GM18907 (cell line): ENCODE measurements around the gene CLEC5A.
A peak's percentile ranks its signal among the peaks of the same experiment; 100 is the strongest.
"Not testable (repeated sequence)": the region's sequence is repeated elsewhere in the genome, so short reads cannot be mapped to it uniquely, and the experiment has no call there.

ENCODE experiments used
- ATAC-seq: cut with Tn5 transposase; IDR thresholded peaks from one replicate; pipeline ENCODE4 v1.9.1; 2021; ENCODE audit warnings: mild to moderate bottlenecking, moderate library complexity; ENCODE audit not compliant: unreplicated experiment

Gene CLEC5A

DNA sequence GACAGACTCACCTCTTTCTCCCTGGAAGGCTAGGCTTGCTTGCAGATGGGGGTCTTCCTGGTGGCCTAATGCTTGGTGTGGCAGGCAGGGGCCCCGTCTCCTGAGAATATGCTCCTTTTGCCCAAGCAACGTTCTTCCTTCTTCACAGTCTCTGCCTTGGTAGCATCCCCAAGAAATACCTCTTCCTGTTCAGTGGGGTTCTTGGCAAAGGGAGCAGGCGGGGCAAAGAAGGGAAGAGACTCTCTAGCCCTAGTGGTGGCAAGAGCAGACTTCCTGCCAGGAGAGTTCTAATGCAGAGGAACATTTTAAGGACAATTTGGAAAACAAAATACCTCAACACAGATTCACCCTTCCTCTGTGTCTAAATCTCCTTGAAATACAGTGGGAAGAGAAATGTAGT lies at the start of gene CLEC5A:
Gene CLEC5A (minus strand): TSS at position 179 of the 400 bp plus-strand sequence. CDS start 682 bp downstream, outside the sequence.
- ATAC-seq = no peak

DNA sequence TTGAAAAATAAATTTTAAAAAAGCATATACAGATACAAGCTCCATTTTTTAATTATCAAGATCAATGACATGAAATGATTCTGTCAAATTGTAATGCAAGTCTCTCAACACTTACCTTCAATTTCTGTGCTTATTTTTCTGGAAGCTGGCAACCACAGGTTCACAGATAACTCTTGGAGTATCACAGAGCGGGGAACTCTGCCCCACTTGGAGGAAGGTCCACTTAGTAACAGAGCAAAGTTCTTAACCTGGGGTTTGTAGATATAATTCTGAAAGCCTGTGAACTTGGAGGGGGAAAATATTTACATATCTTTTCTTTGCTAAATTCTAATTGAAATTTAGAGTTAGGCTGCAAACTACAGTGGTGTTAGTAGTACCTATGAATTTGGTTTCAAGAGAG lies 46.6 kb upstream of the CLEC5A start:
- no peak for ATAC-seq

DNA sequence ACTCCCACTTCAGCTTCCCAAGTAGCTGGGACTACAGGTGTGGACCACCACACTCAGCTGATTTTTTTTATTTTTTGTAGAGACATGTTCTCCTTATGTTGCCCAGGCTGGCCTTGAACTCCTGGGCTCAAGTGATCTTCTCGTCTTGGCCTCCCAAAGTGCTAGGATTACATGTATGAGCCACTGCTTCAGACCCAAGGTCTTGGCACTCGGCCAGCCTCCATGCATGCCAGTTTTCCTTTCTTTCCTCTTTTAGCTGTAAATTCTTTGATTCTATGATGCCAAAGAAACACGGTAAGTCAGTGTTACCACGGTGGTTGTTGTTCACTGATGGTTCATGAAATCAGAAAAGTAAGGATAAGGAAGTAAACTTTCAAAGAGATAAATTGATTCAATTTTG lies 45.9 kb upstream of the CLEC5A start:
- no peak for ATAC-seq

DNA sequence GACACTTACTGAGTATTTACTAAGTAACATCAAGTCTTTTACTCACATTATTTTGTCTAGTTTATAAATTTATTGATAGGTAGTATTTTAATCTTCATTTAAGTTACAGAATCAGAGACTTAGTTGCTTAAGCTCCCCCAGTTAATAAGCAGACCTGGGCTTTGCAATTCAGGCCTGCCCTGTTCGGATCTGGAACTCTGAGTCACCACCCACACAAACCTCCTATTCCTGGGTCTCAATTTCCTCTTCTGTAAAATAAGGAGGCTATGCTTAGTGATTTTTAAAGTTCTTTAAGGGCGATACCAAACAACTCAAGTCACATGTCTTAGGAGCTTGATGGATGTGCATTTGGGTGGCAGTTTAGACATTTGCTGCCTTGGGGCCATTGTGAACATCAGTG lies 45.4 kb upstream of the CLEC5A start:
- ATAC-seq = no peak

DNA sequence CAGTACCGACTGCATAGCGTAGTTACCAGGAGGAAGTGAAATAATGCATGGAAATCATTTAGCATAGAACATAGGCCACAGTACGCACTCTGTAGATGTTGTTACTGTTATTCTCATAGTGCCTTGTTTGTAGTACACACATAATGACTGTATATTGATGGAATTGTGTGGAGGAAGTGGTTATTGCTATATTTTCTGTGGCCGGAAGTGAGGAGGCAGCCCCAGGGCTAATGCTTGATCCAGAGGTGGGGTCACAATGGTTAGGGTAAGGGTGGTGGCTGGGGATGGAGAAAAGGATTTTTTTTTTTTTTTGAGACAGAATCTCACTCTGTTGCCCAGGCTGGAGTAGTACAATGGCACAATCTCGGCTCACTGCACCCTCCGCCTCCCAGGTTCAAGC lies 44.4 kb upstream of the CLEC5A start:
- no peak for ATAC-seq

DNA sequence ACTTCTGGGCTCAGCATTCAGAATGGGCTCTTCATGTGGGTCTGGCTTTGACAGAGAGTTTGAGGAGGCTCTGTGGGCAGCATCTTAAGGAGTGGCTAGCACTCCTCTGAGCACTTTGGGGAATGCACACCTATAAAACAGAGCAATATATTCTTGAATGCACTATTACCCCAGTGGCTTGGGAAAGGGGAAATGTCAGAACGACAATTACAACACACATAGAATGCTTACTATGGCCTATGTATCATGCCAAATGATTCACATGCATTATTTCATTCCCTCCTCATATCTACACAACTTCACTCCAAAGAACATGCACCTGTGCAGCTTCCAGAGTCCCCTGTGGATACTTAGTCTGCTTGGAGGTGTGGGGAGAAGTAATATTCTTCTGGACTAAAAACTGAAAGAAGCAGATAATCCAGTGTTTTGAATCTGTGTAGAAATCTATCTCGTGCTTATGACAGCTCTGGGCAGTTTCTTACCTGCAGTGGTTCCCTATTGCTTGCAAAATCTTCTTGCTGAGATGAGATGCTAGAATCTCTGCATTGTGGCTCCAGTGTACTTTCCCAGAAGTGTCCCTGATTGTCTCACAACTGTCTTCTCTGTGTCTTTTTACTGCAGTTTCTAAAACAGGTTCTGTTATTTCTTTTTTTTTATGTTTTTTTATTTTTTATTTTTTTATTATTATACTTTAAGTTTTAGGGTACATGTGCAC lies 43.4 kb upstream of the CLEC5A start:
- no peak for ATAC-seq

DNA sequence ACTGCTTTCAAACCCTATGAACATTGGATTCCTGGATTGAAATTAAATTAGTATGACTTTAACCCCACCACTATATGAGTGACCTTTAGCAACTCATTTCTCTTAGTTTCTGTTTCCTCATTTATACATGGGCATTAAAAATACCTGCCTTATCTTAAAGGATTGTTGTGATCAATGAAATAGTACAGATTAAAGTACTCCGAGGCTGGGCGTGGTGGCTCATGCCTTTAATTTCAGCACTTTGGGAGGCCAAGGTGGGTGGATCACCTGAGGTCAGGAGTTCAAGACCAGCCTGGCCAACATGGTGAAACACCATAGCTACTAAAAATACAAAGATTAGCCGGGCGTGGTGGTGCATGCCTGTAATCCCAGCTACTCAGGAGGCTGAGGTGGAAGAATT lies 41.0 kb upstream of the CLEC5A start:
- ATAC-seq = not testable (repeated sequence)

DNA sequence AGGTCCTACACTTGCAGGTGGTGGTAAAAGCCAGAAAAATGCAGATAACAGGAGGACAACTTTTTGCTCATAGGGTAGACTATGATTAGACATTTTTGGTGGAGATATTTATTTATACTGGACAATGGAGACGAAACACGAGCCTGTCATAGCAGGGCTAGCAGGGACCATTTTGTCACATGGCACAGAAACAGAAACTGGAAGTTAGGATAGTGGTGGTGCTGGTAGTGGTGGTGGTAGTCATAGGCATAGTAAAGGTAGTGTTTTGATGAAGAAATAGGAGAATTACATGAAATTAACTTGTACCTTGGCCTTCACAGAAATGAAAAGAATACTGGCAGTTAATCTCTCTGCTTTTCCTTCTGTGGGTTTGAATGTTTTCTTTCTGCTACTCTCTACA lies 40.1 kb upstream of the CLEC5A start:
- ATAC-seq = no peak

DNA sequence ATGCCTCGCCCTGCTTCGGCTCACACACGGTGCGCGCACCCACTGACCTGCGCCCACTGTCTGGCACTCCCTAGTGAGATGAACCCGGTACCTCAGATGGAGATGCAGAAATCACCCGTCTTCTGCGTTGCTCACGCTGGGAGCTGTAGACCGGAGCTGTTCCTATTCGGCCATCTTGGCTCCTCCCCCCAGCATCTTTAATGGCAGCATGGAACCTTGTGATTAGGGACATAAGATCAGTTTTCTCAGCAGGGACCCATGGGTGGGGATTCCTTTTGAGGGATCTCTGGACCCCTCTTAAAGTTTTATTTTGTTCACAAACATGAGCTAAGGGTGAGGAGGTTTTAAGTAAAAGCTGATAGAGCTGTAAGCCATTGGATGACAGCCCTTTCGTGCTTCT lies 39.2 kb upstream of the CLEC5A start:
- ATAC-seq = not testable (repeated sequence)

DNA sequence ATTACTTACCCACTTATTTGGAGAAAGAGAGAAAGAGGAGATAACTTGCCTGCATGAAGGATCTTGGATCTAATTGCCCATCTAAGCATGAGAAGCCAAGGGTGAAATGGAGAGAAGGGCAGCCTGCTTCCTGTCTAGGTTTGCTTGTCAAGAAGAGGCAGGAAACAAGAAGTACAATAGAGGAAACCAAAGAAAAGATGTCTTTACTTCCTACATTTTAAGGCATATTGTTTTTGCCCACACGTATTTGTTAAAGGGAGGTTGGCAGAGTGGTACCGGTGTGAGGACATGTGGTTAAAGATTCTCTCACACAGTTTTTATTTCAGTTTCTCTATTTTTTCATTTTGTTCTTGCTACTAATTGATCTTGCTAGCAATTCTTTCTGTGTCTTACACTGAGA lies 32.8 kb upstream of the CLEC5A start:
- ATAC-seq = no peak

DNA sequence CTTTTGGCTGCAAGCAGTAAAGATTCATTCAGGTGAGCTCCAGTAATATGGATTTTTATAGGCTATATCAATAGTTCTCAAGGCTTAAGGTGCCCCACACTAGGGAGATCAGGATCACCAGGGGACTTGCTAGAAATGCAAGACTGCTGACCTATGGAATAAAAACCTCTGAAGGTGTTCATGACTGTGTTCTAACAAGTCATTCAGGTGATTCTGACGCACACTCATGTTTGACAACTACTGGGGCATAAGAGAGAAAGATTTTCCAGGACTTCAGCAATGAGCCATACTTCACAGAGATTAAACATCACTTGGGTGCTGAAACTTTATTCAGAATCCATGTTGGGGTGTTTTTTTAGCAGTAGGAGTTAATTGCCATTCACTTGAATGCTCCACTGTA lies 31.6 kb upstream of the CLEC5A start:
- ATAC-seq = no peak

DNA sequence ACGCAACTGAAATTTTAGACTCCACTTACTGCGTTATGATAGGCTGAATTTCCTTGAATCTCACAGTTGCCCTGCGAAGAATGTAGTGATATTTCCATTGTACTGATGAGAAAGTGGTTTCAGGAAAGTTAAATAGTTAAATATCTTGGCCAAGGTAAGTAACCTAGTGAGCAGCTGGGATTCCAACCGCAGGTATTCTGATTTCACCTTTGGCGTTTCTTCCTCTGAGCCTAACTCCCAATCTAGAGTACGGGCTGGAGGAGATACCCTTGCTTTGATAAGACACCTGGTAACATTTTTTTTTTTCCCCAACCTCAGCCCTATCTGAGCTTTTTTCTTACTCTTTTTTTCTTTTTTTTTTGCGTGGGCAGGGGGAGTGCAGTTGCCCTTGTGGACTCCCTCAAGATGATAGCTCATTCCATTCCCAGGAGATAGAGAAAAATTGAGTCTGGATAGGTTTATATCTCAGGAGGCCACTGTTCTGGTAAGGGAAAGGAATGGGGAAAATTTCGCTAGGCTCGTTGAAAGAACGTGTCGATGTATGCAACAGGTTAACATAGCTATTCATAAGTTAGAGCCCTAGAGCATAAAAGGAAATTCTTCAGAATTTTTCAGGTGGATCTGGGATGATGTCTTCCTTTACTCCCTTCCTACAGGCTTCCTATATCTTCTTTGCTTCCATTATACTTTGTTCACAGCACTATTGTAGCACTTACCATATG lies 29.9 kb upstream of the CLEC5A start:
- no peak for ATAC-seq

DNA sequence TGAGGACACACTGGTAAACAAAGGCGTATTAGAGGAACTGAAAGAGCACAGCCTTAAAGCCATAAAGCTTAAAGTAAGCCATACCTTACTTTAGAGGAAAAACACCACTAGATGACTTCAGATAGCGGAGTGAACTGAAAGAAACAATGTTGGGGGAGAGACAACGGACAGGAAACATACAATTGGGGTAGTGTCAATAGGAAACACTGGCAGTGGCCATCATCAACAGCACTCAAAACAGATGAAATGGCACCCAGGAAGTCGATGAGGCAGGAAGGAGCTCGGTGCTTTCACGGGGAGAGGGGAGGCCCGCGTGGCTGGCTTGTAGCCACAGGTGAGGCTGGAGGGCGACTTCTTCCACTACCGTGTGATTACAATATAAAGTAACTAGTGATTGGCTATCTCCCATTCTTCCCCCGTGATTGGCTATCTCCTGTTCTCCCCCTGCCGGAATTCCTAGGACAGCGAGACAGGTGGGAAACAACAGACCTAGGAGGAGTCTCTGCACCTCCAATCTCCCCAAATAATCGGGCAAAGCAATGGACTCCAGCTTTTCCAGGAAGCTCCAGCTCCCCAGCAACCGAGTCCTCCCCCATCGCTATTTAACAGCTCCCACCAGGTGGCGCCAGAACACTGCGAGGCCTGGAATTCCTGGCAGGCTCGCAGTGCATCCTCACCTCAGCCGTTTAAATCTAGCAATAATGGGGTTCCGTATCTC lies 29.2 kb upstream of the CLEC5A start:
- peak; percentile 81 for ATAC-seq

DNA sequence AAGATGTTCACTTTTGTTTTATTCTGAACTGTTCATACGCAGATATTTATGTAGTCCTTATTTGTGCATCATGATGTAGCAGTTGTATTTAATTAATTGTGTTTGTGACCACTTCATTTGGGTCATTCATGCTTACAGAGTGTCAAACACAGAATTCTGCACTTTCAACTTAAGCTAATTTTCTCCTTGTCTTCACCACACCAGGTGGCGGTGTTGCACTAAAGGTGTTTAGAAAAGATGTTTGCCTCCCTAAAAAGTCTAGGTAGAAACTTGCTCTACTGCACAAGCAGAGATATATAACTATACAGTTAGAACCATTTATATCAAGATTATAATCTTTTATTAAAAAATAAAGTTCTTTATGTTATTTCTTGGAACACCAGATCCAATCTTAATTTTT lies 28.1 kb upstream of the CLEC5A start:
- ATAC-seq = no peak

DNA sequence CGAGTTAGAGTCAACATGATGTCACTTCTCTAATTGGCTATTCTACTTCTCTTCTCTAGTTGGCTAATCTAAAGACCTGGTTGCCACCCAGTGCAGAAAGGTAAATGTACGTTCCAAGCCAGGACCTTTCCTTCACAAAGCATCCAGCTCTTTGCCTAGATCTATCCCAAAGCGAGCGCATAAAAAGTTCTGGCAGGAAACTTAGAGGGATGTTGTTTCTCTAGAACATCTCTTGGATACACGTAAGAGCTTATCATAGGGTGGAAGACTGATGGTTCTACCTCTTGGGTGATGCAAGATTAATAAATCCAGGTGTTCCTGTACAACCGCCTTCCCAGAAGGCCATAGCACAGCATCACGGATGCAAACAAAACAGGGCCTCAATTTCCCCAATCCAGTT lies 26.9 kb upstream of the CLEC5A start, which contains the start of gene TAS2R38:
Gene TAS2R38 (minus strand): TSS at position 101 of the 400 bp plus-strand sequence. CDS start 84 bp downstream, at position 17.
- ATAC-seq = no peak

DNA sequence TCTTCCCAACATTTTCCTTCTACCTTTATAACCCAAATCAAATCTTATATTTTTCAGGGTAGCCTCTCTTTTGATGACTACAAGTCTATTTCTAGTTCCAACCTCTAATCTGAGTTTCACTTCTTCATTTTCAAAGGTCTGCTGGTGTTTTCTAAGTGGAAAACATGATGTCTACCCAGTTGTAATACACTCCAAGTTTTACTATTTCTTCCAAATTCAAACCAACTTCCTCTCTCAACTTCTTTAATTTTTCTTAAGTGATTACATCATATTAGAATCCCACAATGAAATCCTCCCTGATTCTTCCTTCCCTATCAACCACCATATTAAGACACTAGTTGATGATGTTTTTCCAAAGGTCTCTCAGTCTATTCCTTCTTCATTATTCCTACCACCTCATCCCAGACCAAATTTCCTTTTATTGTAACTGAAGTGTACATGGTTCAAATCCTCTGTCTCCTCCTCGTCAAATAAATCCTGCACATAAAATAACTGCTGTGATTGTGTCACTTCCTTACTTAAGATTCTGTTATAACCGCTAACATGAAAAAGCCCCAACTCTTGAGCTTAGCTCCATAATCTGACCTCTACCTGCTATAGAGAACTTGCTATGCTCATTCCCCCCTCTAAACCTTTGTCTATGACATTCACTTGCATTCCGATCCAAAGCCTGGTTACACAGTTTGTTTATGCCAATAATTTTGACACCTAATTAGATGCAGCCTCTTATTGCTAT lies 14.1 kb upstream of the CLEC5A start:
- ATAC-seq = peak; percentile 68

DNA sequence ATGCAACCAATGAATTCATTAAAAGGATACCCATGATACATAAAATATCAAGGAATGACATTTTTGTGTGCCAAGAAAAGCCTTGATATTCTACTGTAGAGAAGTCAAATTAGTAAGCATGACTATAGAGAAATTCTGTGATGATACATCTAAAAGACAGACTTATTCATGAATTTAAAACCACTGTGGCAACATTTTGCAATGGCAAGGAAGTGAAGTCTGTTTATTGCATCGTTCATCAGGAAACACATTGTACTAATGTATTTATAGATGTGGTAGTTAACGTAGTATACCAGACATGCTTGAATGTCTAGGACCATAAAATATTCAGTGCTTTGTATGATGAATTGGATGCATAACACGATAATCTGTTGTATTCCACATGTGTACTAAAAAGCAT lies 9.3 kb upstream of the CLEC5A start:
- ATAC-seq = no peak

DNA sequence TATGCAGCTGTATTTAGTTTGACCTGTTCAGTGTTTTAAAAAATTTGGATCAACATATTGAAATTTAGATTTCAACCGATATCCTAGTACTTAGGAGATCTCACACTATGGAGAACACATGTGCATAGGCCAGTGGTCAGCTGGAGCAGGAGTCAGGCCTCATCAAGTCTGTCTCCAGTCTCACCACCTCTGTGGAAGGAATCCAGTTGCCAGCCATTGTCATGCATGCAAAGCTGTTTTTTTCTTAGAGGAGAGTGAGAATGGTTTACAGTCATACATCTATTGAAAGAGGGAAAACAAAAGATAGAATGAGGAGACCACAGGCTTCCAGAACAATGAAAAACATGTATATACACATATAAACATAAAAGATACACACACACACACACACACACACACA lies 7.6 kb upstream of the CLEC5A start:
- no peak for ATAC-seq

DNA sequence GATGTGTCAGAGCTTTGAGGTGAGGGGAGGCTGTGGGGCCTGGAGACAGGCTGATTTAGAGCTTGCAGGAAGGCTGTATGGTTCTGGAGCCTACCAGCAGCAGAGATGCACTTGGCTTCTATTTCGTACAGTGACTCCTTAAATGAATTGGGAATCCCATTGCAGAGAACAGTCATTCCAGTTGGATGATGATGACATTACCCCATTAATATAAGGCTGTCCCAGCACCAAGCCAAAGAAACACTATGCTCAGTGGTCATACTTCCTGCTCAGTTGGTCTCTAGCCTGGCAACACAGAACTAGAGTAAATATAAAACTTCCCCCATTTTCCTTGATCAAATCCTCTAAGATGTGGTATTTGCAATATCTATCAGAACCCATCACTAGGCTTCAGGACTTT lies 5.7 kb upstream of the CLEC5A start:
- ATAC-seq = no peak

DNA sequence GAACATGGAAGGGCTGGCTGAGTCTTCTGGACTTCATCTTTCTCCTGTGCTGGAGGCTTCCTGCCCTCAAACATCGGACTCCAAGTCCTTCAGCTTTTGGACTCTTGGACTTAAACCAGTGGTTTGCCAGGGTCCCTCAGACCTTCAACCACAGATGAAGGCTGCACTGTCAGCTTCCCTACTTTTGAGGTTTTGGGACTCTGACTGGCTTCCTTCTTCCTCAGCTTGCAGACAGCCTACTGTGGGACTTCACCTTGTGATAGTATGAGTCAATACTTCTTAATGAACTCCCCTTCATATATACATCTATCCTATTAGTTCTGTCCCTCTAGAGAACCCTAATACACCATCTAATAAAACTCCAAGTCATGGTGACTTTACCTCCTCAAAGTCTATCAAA lies 4.0 kb upstream of the CLEC5A start:
- no peak for ATAC-seq

DNA sequence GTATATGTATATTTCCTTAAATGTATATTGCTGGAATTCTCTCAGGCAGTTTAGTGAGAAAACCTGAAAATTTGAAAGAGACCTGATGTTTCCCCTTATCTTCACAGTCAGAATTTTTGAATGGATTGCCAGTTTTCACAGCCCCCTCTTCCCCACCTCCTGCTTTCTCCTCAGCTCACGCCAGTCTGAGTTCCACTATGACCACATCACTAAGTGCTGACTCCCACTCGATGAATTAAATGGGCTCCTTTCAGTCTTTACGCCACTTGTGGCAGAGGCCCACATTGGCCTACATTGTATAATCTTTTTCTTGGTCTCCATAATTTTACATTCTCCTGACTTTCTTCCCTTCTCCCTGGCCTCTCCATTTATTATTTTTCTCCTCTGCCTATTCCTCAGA lies 3.1 kb upstream of the CLEC5A start:
- no peak for ATAC-seq
